Peyer's patch (tissue), 4 donors: Measurements from ENCODE around the gene MICAL3.

Source experiments
- POLR2A ChIP-seq, 2 donors: fragments of 450-650 bp; IDR thresholded peaks; one replicate each; pipeline ENCODE4 v1.5.1; 2017; ENCODE audit warnings: antibody characterized with exemption in 2 of 2, mild to moderate bottlenecking in 2 of 2, moderate library complexity in 2 of 2
- TF ChIP-seq, protein P1 (sequence below), 6 experiments: fragments of 450-650 bp in 4 of 6; fragments of 200-600 bp in 2 of 6; sonication (generic) in 1 of 6; IDR thresholded peaks; one replicate each; pipeline ENCODE4 v1.5.1; 2017 to 2019; ENCODE audit warnings: antibody characterized with exemption in 6 of 6, mild to moderate bottlenecking in 3 of 6, moderate library complexity in 1 of 6

- TF ChIP-seq, protein P1, sequence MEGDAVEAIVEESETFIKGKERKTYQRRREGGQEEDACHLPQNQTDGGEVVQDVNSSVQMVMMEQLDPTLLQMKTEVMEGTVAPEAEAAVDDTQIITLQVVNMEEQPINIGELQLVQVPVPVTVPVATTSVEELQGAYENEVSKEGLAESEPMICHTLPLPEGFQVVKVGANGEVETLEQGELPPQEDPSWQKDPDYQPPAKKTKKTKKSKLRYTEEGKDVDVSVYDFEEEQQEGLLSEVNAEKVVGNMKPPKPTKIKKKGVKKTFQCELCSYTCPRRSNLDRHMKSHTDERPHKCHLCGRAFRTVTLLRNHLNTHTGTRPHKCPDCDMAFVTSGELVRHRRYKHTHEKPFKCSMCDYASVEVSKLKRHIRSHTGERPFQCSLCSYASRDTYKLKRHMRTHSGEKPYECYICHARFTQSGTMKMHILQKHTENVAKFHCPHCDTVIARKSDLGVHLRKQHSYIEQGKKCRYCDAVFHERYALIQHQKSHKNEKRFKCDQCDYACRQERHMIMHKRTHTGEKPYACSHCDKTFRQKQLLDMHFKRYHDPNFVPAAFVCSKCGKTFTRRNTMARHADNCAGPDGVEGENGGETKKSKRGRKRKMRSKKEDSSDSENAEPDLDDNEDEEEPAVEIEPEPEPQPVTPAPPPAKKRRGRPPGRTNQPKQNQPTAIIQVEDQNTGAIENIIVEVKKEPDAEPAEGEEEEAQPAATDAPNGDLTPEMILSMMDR (IDR thresholded peaks at IDR 0.05), result peak; percentile 15 to 86 (median 73)
- TF ChIP-seq POLR2A (IDR thresholded peaks at IDR 0.05), result no peak
Measured at GRCh38 chr22:17742527-17742902, 281.8 kb downstream of the MICAL3 start.
